ENCODE results near the gene PEDS1. TPM values are rescaled to one million over a fixed set of nuclear protein-coding genes. Genes with fewer than 3 reads are reported as not detected.

Gene PEDS1
- total and polyA plus RNA-seq, 2 of the 13 experiments (the other 11 are each of a cell fraction or from before 2014, with no cell fraction given), result 30.5 to 93.9 TPM

DNA sequence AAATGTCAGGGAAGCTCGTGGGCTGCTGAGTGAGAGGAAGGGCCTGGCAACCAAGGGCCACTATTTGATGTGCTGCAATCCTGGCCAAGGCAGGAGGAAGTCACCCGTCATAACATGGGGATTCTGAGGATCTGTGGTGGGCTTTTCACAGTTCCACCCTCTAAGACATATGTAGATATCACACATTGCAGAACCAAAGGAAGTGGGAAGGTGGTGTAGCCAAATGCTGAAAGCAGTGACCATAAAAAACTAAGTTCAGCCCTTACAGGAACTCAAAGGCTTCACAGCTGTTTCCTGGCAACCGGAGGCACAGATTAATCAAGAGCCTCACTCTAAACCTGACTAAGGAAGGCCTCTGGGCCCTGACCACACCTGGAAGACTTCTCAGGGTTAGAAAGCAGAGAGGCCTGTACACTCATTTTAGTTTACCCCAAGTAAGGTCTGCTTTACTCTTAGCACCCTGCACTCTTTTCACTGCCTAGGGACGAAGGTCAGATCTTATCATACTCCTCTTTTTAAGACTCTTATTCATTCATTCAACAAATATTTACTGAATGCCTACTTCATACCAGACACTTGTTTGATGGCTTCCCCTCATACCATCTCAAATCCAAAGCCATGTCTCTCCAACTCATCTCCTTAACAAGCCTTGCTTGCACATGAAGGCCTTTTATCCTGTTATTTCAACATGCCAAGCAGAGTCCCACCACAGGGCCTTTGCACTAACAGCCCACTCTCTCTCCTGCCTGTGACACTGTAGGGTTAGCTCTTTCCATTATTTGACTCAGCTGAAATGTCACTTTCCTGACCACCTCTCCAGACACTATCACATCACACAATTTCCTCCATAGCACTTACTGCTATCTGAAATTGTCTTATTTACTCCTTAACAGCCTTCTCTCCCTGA lies 43.1 kb downstream of the PEDS1 start (continued):
- TF ChIP-seq ELF3 (CRISPR knock-in tag; IDR thresholded peaks at IDR 0.05) (no peak), RFXANK (CRISPR knock-in tag; IDR thresholded peaks at IDR 0.05) (no peak), KAT8 (CRISPR knock-in tag; IDR thresholded peaks at IDR 0.05) (peak; percentile 56; the same call in 1 of the 2 replicates), SRSF4 (IDR thresholded peaks at IDR 0.05; ENCODE audit: low read depth, low read length, poor library complexity, severe bottlenecking) (no peak), RBM22 (optimal IDR thresholded peaks at IDR 0.05; ENCODE audit: low read length) (no peak), GFI1 (CRISPR knock-in tag; IDR thresholded peaks at IDR 0.05; ENCODE audit: borderline replicate concordance) (0 out of 2 replicates have a peak, but pooled peaks have one; percentile 44), GABPA (IDR thresholded peaks at IDR 0.05; ENCODE audit: low read depth, low read length) (no peak), GABPA (CRISPR knock-in tag; IDR thresholded peaks at IDR 0.05; ENCODE audit: low read depth) (no peak), GATAD2A (CRISPR knock-in tag; IDR thresholded peaks at IDR 0.05) (peak; percentile 47; the same call in 1 of the 2 replicates), RFX1 (IDR thresholded peaks at IDR 0.05) (no peak), HDAC2 (CRISPR knock-in tag; IDR thresholded peaks at IDR 0.05) (peak; percentile 55; the same call in 1 of the 2 replicates), RAD21 (CRISPR knock-in tag; IDR thresholded peaks at IDR 0.05) (no peak), RXRA (CRISPR knock-in tag; IDR thresholded peaks at IDR 0.05) (no peak), ZNF563 (CRISPR knock-in tag; IDR thresholded peaks at IDR 0.05) (no peak), CC2D1A (CRISPR knock-in tag; IDR thresholded peaks at IDR 0.05) (no peak), SIX1 (CRISPR knock-in tag; IDR thresholded peaks at IDR 0.05; ENCODE audit: borderline replicate concordance) (no peak)
- TF ChIP-seq, protein P1, sequence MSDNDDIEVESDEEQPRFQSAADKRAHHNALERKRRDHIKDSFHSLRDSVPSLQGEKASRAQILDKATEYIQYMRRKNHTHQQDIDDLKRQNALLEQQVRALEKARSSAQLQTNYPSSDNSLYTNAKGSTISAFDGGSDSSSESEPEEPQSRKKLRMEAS (IDR thresholded peaks at IDR 0.05), result no peak
- TF ChIP-seq, protein P2, sequence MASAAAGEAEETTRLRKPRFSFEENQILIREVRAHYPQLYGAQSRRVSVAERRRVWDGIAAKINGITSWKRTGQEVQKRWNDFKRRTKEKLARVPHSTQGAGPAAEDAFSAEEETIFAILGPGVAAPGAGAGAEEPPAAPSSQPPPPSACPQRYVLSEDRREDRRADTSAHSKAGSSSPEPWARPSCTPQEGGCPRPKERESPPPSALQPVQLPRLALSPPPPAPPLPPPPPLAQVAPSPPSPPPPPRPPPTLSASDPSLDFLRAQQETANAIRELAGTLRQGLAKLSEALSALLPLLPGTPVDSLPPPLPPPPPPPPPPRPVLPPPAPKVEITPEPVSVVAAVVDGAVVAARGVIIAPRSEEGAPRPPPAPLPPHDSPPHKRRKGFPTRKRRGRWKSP (CRISPR knock-in tag; IDR thresholded peaks at IDR 0.05), result no peak
- TF ChIP-seq, protein P3, sequence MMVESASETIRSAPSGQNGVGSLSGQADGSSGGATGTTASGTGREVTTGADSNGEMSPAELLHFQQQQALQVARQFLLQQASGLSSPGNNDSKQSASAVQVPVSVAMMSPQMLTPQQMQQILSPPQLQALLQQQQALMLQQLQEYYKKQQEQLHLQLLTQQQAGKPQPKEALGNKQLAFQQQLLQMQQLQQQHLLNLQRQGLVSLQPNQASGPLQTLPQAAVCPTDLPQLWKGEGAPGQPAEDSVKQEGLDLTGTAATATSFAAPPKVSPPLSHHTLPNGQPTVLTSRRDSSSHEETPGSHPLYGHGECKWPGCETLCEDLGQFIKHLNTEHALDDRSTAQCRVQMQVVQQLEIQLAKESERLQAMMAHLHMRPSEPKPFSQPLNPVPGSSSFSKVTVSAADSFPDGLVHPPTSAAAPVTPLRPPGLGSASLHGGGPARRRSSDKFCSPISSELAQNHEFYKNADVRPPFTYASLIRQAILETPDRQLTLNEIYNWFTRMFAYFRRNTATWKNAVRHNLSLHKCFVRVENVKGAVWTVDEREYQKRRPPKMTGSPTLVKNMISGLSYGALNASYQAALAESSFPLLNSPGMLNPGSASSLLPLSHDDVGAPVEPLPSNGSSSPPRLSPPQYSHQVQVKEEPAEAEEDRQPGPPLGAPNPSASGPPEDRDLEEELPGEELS (CRISPR knock-in tag; IDR thresholded peaks at IDR 0.05), result peak; percentile 42; the same call in 1 of the 2 replicates
- TF ChIP-seq, protein P4, sequence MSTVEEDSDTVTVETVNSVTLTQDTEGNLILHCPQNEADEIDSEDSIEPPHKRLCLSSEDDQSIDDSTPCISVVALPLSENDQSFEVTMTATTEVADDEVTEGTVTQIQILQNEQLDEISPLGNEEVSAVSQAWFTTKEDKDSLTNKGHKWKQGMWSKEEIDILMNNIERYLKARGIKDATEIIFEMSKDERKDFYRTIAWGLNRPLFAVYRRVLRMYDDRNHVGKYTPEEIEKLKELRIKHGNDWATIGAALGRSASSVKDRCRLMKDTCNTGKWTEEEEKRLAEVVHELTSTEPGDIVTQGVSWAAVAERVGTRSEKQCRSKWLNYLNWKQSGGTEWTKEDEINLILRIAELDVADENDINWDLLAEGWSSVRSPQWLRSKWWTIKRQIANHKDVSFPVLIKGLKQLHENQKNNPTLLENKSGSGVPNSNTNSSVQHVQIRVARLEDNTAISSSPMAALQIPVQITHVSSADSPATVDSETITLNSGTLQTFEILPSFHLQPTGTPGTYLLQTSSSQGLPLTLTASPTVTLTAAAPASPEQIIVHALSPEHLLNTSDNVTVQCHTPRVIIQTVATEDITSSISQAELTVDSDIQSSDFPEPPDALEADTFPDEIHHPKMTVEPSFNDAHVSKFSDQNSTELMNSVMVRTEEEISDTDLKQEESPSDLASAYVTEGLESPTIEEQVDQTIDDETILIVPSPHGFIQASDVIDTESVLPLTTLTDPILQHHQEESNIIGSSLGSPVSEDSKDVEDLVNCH (CRISPR knock-in tag; IDR thresholded peaks at IDR 0.05), result no peak
- TF ChIP-seq, protein P5, sequence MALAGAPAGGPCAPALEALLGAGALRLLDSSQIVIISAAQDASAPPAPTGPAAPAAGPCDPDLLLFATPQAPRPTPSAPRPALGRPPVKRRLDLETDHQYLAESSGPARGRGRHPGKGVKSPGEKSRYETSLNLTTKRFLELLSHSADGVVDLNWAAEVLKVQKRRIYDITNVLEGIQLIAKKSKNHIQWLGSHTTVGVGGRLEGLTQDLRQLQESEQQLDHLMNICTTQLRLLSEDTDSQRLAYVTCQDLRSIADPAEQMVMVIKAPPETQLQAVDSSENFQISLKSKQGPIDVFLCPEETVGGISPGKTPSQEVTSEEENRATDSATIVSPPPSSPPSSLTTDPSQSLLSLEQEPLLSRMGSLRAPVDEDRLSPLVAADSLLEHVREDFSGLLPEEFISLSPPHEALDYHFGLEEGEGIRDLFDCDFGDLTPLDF (CRISPR knock-in tag; IDR thresholded peaks at IDR 0.05), result no peak
- TF ChIP-seq, protein P6, sequence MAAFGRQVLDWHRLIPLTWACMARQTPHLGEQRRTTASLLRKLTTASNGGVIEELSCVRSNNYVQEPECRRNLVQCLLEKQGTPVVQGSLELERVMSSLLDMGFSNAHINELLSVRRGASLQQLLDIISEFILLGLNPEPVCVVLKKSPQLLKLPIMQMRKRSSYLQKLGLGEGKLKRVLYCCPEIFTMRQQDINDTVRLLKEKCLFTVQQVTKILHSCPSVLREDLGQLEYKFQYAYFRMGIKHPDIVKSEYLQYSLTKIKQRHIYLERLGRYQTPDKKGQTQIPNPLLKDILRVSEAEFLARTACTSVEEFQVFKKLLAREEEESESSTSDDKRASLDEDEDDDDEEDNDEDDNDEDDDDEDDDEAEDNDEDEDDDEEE (CRISPR knock-in tag; IDR thresholded peaks at IDR 0.05), result 0 out of 2 replicates have a peak, but pooled peaks have one; percentile 45
- TF ChIP-seq, protein P7, sequence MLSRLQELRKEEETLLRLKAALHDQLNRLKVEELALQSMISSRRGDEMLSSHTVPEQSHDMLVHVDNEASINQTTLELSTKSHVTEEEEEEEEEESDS (CRISPR knock-in tag; IDR thresholded peaks at IDR 0.05; ENCODE audit: borderline replicate concordance), result no peak

All from HepG2 (cell line).